ENCODE data around the gene PSMD12.
"Not testable (repeated sequence)": the region's sequence is repeated elsewhere in the genome, so short reads cannot be mapped to it uniquely, and the experiment has no call there.

PSMD12 gene

DNA sequence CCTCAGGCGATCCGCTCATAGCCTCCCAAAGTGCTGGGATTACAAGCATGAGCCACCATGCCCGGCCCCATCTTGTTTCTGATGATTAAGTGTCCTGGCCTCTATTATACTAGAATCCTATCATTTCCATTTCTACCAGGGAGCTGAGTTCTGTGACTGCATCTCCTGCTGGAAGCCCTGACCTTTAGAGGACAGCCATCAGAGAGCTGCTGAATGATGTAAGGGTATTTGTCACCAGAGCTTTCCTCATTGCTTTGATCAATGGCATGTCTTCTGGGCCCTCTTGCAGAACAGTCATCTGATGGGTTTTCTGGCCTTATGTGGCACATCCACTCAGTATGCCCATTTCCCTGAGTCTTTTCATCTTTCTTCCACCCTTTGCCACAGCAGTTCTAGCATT, 39.9 kb downstream of the PSMD12 start:
- H3K36me3 Mint-ChIP-seq = no peaks in the 10 kb centered on the region
- no peak for DNase-seq
- H3K4me3 Mint-ChIP-seq = no peak overlapping the region
- CTCF ChIA-PET = no interaction called here
- no peaks in the 10 kb centered on the region for H3K4me1 Mint-ChIP-seq
- no peaks in the 10 kb centered on the region for H3K9me3 Mint-ChIP-seq
- no peak overlapping the region for H3K27ac Mint-ChIP-seq
- H3K27me3 Mint-ChIP-seq = peaks cover 7% of the 10 kb centered on the region

DNA sequence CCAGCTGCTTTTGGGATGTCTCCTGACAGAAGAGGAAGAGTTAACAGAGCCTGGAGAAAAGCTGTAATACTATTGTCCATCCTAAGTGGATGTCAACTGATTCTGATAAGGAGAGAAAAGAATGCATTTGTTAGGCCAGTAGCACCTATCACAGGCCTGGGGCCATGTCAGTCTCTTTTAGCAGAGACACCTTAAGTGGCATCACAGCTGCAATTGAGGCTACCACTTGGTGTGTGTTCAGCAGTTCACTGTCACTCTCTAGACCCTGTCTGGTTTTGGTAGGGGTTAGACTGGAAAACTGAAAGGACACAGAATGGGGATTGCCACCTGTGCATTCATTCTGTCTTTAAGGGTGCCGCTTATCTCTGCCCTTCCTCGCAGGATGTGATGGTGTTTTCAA, 42.0 kb downstream of the PSMD12 start:
- Mint-ChIP-seq H3K36me3 (no peaks in the 10 kb centered on the region), H3K27ac (no peak overlapping the region), H3K9me3 (no peaks in the 10 kb centered on the region), H3K4me1 (no peaks in the 10 kb centered on the region), H3K27me3 (peaks cover 13% of the 10 kb centered on the region), H3K4me3 (no peak overlapping the region)
- no peak for DNase-seq
- CTCF ChIA-PET = no interaction called here

DNA sequence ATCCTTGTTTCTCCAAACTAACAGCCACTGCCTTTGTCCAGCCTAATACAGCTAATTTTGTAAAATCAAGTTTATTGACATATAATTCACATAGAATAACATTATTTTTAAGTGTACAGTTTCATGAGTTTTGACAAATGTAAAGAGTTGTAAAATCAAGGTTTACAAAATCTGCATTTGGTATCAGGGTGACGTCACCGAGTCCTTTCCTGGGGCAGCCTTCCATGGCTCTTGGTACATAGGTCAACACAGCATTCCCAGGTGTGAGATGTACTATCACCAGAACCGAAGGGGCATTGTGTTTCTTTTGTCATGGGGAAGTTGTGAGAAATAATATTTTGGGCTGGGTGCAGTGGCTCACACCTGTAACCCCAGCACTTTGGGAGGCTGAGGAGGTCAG, 42.9 kb downstream of the PSMD12 start:
- H3K27me3 Mint-ChIP-seq = peaks cover 13% of the 10 kb centered on the region
- CTCF ChIA-PET = no interaction called here
- H3K36me3 Mint-ChIP-seq = no peaks in the 10 kb centered on the region

DNA sequence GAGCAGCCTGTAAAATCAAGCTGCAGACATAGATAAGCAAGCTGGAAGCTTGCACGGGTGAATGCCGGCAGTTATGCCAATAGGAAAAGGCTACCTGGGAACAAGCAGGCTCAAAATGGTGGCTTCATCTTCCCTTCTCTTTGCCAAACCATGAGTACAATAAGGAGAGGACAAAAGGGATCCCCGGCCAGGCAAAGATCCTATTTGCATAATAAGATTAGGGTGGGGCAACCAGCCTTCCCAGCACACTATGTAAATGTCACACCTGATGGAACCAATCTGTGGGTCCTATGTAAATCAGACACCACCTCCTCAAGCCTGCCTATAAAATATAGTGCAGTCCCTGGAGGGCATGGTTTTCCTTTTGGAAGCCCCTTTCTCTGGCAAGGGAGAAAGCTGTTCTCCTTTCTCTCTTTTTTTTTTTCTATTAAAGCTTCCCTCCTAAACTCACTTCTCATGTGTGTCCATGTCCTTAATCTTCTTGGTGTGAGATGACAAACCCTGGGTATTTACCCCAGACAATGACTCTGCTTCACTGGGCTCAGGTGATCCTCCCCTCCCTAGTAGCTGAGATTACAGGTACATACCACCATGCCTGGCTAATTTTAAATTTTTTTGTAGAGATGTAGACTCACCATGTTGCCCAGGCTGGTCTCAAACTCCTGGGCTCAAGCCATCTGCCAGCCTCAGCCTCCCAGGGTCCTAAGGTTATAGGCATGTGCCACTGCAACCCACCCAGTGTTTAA, 44.2 kb downstream of the PSMD12 start:
- no peak overlapping the region for H3K4me3 Mint-ChIP-seq
- no peak for DNase-seq
- CTCF ChIA-PET = interaction anchor here (0.7 kb wide), 1 partner anchor 43 kb away, joined by 3 read pairs; no protein-coding TSS in a partner anchor
- no peaks in the 10 kb centered on the region for H3K4me1 Mint-ChIP-seq
- H3K9me3 Mint-ChIP-seq = no peaks in the 10 kb centered on the region
- peaks cover 13% of the 10 kb centered on the region for H3K27me3 Mint-ChIP-seq
- no peak overlapping the region for H3K27ac Mint-ChIP-seq
- H3K36me3 Mint-ChIP-seq = no peaks in the 10 kb centered on the region

More for the DNA sequence above, 42.9 kb downstream of the PSMD12 start:
- Mint-ChIP-seq H3K4me3 (no peak overlapping the region), H3K27ac (no peak overlapping the region), H3K4me1 (no peaks in the 10 kb centered on the region), H3K9me3 (no peaks in the 10 kb centered on the region)
- no peak for DNase-seq

DNA sequence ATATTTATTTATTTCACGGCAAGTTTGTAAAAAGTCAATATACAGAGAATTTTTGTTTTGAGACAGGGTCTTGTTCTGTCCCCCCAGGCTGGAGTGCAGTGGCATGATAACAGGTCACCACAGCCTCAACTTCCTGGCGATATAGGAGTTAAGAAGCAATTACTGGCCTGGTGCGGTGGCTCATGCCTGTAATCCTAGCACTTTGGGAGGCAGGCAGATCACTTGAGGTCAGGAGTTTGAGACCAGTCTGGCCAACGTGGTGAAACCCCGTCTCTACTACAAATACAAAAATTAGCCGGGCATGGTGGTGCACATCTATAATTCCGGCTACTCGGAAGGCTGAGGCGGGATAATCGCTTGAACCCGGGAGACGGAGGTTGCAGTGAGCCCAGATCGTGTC, 44.9 kb downstream of the PSMD12 start:
- CTCF ChIA-PET, DNase-seq, H3K36me3 Mint-ChIP-seq, H3K27ac Mint-ChIP-seq, H3K4me1 Mint-ChIP-seq, H3K4me3 Mint-ChIP-seq, H3K9me3 Mint-ChIP-seq: not testable (repeated sequence)
- H3K27me3 Mint-ChIP-seq = peaks cover 13% of the 10 kb centered on the region

DNA sequence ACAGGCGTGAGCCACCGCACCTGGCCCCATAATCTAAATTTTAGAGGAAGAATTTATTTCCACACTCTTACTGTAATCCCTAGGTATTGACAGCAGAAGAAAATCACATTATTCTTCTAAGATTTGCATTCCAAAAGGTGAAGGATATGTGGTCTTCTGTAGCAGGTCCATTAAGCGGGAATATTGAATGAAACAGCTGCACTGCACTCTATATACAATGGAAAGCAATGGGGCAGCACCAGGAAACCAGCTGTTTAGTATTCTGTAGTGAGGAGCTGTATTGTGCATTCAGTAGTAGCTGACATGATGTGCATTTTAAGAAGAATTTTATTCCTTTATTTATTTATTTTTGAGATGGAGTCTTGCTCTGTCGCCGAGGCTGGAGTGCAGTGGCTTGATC, 49.6 kb downstream of the PSMD12 start:
- Mint-ChIP-seq H3K27ac (no peak overlapping the region), H3K36me3 (no peaks in the 10 kb centered on the region), H3K4me1 (no peaks in the 10 kb centered on the region), H3K27me3 (peaks cover 19% of the 10 kb centered on the region), H3K9me3 (no peaks in the 10 kb centered on the region), H3K4me3 (no peak overlapping the region)
- DNase-seq = no peak
- CTCF ChIA-PET = interaction anchor here (0.9 kb wide), 1 partner anchor 43 kb away, joined by 3 read pairs; no protein-coding TSS in a partner anchor

DNA sequence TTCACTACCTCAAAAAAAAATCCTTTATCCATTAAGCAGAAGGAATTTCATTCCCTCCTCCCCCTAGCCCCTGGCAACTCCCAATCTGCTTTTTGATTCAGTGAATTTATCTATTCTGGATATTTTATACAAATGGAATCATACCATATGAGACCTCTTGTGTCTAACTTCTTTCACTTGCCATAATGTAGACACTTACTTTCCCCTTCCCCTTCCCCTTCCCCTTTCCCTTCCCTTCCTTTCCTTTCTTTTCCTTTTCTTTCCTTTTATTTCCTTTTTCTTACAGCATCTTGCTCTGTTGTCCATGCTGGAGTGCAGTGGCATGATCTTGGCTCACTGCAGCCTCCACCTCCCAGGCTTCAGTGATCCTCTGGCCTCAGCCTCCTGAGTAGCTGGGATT, 50.5 kb downstream of the PSMD12 start:
- H3K36me3 Mint-ChIP-seq = no peaks in the 10 kb centered on the region
- peaks cover 11% of the 10 kb centered on the region for H3K27me3 Mint-ChIP-seq
- no peaks in the 10 kb centered on the region for H3K9me3 Mint-ChIP-seq
- no peak overlapping the region for H3K27ac Mint-ChIP-seq
- H3K4me1 Mint-ChIP-seq = no peaks in the 10 kb centered on the region
- no peak overlapping the region for H3K4me3 Mint-ChIP-seq
- DNase-seq = no peak
- CTCF ChIA-PET = interaction anchor here (0.9 kb wide), 1 partner anchor 44 kb away, joined by 3 read pairs; no protein-coding TSS in a partner anchor

DNA sequence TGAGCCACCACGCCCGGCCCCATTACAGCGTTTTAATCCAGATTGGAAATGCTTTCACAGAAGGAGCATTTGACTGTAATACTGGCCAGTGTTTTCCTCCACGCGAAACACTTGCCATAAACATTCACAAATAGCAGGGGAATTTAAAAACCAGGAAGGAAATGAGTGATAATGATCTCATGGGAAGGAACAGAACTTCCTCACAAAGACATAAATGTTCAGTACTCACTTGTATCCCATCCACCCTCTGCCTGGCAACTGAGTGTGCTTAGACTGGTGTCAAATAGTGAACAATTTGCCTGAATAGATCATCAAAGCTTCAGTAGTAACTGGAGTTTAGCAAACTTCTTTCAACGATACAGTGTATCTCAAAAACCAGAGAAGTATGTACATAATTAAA, 54.1 kb downstream of the PSMD12 start:
- H3K27ac Mint-ChIP-seq = no peak overlapping the region
- peaks cover 15% of the 10 kb centered on the region for H3K27me3 Mint-ChIP-seq
- DNase-seq = no peak
- no peaks in the 10 kb centered on the region for H3K9me3 Mint-ChIP-seq
- no peaks in the 10 kb centered on the region for H3K36me3 Mint-ChIP-seq
- CTCF ChIA-PET = no interaction called here
- H3K4me3 Mint-ChIP-seq = no peak overlapping the region
- H3K4me1 Mint-ChIP-seq = no peaks in the 10 kb centered on the region

DNA sequence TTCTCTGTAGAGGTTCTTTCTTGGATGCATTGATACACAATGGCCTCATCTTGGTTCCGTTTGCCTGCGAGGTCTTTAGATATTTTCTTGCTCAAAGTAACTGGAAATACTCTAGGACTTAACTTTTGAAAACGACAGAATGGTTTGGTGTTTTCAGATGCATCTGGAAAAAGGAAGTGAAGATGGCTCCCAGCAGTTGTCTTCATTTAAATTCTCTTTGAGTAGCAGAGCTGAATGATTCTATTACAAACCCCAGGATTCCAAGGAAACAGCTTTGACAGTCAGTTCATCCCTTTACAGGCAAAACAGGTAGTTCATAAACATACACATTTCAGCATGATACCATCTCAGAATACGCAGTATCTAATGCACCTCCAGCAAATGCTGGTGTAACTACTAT, 54.8 kb downstream of the PSMD12 start:
- no peak overlapping the region for H3K27ac Mint-ChIP-seq
- no peak for DNase-seq
- H3K4me3 Mint-ChIP-seq = no peak overlapping the region
- no peaks in the 10 kb centered on the region for H3K4me1 Mint-ChIP-seq
- H3K36me3 Mint-ChIP-seq = no peaks in the 10 kb centered on the region
- no peaks in the 10 kb centered on the region for H3K9me3 Mint-ChIP-seq
- peaks cover 15% of the 10 kb centered on the region for H3K27me3 Mint-ChIP-seq
- CTCF ChIA-PET = no interaction called here

DNA sequence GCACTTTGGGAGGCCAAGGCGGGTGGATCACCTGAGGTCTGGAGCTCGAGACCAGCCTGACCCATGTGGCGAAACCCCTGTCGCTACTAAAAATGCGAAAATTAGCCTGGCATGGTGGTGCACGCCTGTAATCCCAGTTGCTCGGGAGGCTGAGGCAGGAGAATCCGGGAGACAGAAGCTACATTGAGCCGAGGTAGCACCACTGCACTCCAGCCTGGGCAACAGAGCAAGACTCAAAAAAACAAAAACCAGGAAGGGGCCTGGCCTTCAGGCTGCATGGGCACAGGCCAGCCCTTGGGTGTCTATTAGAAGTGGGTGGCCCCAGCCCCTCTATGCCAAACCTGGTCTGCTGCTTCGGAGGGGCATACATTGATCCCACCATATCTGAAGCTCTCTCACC, 56.0 kb downstream of the PSMD12 start:
- Mint-ChIP-seq H3K36me3 (no peaks in the 10 kb centered on the region), H3K27ac (no peak overlapping the region), H3K4me1 (no peaks in the 10 kb centered on the region), H3K9me3 (no peaks in the 10 kb centered on the region), H3K27me3 (peaks cover 12% of the 10 kb centered on the region), H3K4me3 (no peak overlapping the region)
- CTCF ChIA-PET = interaction anchor here (0.6 to 1.2 kb wide), 2 partner anchors 64 to 495 kb away, joined by 3 to 4 read pairs; no protein-coding TSS in a partner anchor
- DNase-seq = no peak

DNA sequence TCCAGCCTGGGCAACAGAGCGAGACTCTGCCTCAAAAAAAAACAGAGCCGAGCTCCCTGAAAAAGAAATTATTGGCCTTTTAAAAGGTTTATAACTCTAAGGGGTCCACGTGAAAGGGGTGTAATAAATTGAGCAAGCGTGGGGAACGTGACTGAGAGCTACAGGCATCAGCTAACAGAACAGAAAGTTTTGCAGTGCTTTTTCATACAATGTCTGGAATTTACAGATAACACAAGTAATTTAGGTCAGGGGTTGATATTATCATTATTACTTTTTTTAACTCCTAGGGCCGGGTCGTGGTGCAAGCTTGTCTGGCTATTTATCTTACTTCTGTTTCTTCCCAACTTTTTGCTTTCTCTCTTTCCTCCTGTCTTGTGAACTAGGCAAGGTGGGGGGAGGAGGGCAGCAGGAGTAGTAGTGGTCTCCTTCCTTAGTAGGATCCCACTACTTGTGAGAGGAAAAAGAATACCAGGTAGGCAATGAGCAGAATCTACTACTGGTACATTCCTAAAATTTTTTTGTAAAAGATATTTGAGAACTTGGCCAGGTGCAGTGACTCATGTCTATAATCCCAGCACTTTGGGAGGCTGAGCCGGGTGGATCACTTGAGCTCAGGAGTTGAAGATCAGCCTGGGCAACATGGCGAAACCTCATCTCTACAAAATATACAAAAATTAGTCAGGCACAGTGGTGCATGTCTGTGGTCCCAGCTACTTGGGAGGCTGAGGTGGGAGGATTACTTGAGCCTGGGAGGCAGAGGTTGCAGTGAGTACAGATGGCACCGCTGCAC, 60.7 kb downstream of the PSMD12 start:
- H3K27me3 Mint-ChIP-seq, H3K4me1 Mint-ChIP-seq, H3K36me3 Mint-ChIP-seq, DNase-seq, H3K4me3 Mint-ChIP-seq, H3K9me3 Mint-ChIP-seq, H3K27ac Mint-ChIP-seq, CTCF ChIA-PET: not testable (repeated sequence)

DNA sequence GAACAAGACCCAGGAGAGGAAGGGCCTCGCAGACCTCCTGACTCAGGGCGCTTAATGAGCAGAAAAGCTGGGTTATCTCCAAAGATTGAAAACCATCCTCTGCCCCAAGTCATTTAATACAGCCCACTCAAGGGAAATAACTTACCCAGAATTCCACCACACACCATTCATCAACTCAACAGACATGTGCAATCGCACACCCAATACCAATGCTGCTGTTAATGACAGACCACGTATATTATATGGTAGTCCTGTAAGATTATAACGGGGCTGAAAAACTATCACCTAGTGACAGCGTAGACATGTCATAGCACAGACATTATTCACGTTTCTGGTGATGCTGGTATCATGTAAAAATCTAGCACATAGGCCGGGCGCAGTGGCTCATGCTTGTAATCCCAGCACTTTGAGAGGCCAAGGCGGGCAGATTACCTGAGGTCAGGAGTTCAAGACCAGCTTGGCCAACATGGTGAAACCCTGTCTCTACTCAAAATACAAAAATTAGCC, 68.9 kb downstream of the PSMD12 start:
- peaks cover 10% of the 10 kb centered on the region for H3K27me3 Mint-ChIP-seq
- no peaks in the 10 kb centered on the region for H3K9me3 Mint-ChIP-seq
- H3K27ac Mint-ChIP-seq = no peak overlapping the region
- H3K36me3 Mint-ChIP-seq = no peaks in the 10 kb centered on the region
- no peaks in the 10 kb centered on the region for H3K4me1 Mint-ChIP-seq
- DNase-seq = no peak
- H3K4me3 Mint-ChIP-seq = no peak overlapping the region
- CTCF ChIA-PET = interaction anchor here (1.6 kb wide), 1 partner anchor 76 kb away, joined by 3 read pairs; no protein-coding TSS in a partner anchor

DNA sequence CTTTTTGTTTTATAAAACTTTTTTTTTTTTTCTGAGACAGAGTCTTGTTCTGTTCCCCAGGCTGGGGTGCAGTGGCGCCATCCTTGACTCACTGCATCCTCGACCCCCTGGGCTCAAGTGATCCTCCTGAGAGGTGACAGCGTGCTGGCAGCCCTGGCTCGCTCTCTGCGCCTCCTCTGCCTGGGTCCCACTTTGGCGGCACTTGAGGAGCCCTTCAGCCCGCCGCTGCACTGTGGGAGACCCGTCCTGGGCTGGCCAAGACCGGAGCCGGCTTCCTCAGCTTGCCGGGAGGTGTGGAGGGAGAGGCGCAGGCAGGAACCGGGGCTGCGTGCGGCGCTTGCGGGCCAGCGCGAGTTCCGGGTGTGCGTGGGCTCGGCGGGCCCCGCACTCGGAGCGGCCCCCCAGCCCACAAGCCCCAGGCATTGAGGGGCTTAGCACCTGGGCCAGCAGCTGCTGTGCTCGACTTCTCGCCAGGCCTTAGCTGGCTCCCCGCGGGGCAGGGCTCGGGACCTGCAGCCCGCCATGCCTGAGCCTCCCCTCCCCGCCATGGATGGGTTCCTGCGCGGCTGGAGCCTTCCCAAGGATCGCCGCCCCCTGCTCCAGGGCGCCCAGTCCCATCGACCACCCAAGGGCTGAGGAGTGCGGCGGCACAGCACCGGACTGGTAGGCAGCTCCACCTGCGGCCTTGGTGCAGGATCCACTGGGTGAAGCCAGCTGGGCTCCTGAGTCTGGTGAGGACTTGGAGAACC, 71.8 kb downstream of the PSMD12 start:
- DNase-seq = no peak
- no peaks in the 10 kb centered on the region for H3K36me3 Mint-ChIP-seq
- H3K9me3 Mint-ChIP-seq = no peaks in the 10 kb centered on the region
- CTCF ChIA-PET = interaction anchor here (1.0 to 6.9 kb wide), 4 partner anchors 37 to 99 kb away, joined by 3 to 85 read pairs (median 15); no protein-coding TSS in a partner anchor
- H3K27ac Mint-ChIP-seq = no peak overlapping the region
- peaks cover 14% of the 10 kb centered on the region for H3K27me3 Mint-ChIP-seq
- H3K4me3 Mint-ChIP-seq = no peak overlapping the region
- H3K4me1 Mint-ChIP-seq = no peaks in the 10 kb centered on the region
